Measurements from ENCODE around the gene MEX3A. TPM values are rescaled to one million over a fixed set of nuclear protein-coding genes. Genes with fewer than 3 reads are reported as not detected.

Gene MEX3A
- total RNA-seq, 1 donor from 2014 or later = 37.6 TPM

DNA sequence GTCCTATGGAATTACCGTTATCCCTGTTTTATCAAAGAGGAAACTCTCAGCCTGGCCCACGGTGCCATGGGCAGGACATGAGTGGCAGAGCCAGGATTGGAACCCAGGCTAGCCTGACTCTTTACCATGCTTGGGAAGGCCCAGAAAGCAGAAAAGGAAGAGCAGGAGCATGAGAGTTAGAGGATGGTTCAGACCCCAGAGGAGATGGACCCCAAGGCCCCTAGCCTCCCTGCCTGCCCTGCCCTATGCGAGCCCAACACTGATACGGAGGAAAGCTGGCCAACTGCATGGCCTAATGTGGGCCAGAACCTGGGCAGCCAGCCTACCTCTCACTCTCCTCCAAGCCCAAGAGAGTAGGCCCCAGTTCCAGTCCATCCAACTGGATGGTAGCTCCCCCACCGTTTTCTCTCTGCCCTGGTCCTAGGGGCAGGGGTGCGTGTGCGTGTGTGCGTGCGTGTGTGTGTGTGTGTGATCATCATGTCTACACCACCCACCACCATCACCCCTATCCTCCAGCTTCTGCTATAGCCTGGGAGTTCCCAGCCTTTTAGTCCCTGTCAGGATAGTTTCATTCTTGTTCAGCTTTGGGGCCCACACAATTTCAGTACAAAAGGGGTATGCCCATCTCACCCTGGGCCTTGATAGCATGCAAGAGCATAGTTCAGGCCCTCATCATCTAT is 15.4 kb upstream of the MEX3A start:
- Histone ChIP-seq H3K4me1 (ENCODE audit: insufficient read depth, low read length) (peaks cover 30% of the 10 kb centered on the region), H3K9ac (ENCODE audit: low read length) (peak overlapping the region; percentile 80), H3K4me2 (ENCODE audit: low read length) (peak overlapping the region; percentile 62), H3K79me2 (ENCODE audit: insufficient read depth, low read length) (peaks cover 22% of the 10 kb centered on the region), H3K36me3 (ENCODE audit: insufficient read depth, low read length) (peaks cover 5% of the 10 kb centered on the region), H3K9me3 (ENCODE audit: insufficient read depth, low read depth, low read length) (no peaks in the 10 kb centered on the region), H2AFZ (ENCODE audit: low read depth, low read length) (no peak overlapping the region), H3K27ac (ENCODE audit: low read depth, low read length) (peak overlapping the region; percentile 91), H3K27me3 (ENCODE audit: insufficient read depth, low read length) (no peaks in the 10 kb centered on the region), H3K4me3 (ENCODE audit: insufficient read depth, low read depth, low read length) (no peak overlapping the region), H4K20me1 (ENCODE audit: insufficient read depth, low read length) (peaks cover 5% of the 10 kb centered on the region)
- Mint-ChIP-seq H3K27me3 (ENCODE audit: low read depth, unreplicated experiment) (no peaks in the 10 kb centered on the region), H3K4me1 (ENCODE audit: low read depth, unreplicated experiment) (peaks cover 33% of the 10 kb centered on the region), H3K27ac (ENCODE audit: unreplicated experiment) (peak overlapping the region; percentile 91), H3K4me3 (ENCODE audit: unreplicated experiment) (no peak overlapping the region), H3K36me3 (ENCODE audit: low read depth, unreplicated experiment) (peaks cover 30% of the 10 kb centered on the region), H3K9me3 (ENCODE audit: unreplicated experiment) (no peaks in the 10 kb centered on the region)
- DNase-seq (ENCODE audit: low read depth) = no peak
- no peak for TF ChIP-seq EZH2 (IDR thresholded peaks at IDR 0.05; ENCODE audit: insufficient read depth, low read length)
- TF ChIP-seq, protein P1, sequence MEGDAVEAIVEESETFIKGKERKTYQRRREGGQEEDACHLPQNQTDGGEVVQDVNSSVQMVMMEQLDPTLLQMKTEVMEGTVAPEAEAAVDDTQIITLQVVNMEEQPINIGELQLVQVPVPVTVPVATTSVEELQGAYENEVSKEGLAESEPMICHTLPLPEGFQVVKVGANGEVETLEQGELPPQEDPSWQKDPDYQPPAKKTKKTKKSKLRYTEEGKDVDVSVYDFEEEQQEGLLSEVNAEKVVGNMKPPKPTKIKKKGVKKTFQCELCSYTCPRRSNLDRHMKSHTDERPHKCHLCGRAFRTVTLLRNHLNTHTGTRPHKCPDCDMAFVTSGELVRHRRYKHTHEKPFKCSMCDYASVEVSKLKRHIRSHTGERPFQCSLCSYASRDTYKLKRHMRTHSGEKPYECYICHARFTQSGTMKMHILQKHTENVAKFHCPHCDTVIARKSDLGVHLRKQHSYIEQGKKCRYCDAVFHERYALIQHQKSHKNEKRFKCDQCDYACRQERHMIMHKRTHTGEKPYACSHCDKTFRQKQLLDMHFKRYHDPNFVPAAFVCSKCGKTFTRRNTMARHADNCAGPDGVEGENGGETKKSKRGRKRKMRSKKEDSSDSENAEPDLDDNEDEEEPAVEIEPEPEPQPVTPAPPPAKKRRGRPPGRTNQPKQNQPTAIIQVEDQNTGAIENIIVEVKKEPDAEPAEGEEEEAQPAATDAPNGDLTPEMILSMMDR (IDR thresholded peaks at IDR 0.05; ENCODE audit: insufficient read depth, low read depth, low read length) = no peak
- FAIRE-seq = no peak

DNA sequence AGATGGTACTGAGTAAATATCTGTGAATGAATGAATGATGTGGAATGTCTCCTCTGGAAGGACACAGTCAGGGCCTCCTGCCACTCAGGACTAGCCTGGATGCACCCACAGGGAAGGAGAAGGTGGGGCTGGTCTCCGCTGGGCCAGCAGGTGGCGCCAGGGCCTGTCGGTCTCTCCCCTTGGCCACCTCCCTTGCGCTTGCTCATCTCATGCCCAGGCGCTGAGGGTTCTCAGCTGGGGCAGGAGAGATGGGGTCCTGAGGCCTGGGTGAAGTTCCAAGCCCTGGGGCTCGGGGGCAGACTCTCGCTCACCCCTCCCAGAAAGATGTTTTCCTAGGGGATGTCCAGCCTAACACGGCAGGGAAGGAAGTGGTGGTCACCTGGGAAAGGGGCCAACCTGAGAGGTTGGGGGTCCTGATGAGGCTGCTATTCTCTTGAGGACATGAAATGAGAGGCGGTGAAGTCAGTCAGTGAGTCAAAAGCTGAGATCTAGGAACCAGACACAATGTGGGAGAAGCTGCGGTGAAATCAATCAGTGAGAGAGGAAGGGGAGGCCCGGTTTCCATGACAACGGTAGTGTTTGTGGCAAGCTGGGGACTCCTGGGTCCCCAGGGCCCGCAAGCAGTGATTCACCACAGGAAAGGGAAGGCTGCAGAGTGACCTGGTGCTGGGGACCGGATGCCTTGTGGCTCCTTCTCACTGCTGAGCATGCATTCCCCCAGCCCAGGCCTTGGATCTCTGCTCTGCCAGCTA is 14.6 kb upstream of the MEX3A start:
- H3K36me3 Mint-ChIP-seq (ENCODE audit: low read depth, unreplicated experiment) = peaks cover 32% of the 10 kb centered on the region
- H3K4me3 Mint-ChIP-seq (ENCODE audit: unreplicated experiment) = no peak overlapping the region
- TF ChIP-seq, protein P1 (IDR thresholded peaks at IDR 0.05; ENCODE audit: insufficient read depth, low read depth, low read length) = peak; percentile 90
- TF ChIP-seq EZH2 (IDR thresholded peaks at IDR 0.05; ENCODE audit: insufficient read depth, low read length) = no peak
- Histone ChIP-seq H3K9me3 (ENCODE audit: insufficient read depth, low read depth, low read length) (no peaks in the 10 kb centered on the region), H2AFZ (ENCODE audit: low read depth, low read length) (no peak overlapping the region), H4K20me1 (ENCODE audit: insufficient read depth, low read length) (peaks cover 5% of the 10 kb centered on the region), H3K4me3 (ENCODE audit: insufficient read depth, low read depth, low read length) (no peak overlapping the region), H3K27ac (ENCODE audit: low read depth, low read length) (peak overlapping the region; percentile 91), H3K4me1 (ENCODE audit: insufficient read depth, low read length) (peaks cover 23% of the 10 kb centered on the region), H3K27me3 (ENCODE audit: insufficient read depth, low read length) (no peaks in the 10 kb centered on the region), H3K79me2 (ENCODE audit: insufficient read depth, low read length) (peaks cover 16% of the 10 kb centered on the region), H3K9ac (ENCODE audit: low read length) (peak overlapping the region; percentile 80), H3K36me3 (ENCODE audit: insufficient read depth, low read length) (peaks cover 5% of the 10 kb centered on the region), H3K4me2 (ENCODE audit: low read length) (peak overlapping the region; percentile 62)
- H3K4me1 Mint-ChIP-seq (ENCODE audit: low read depth, unreplicated experiment) = peaks cover 30% of the 10 kb centered on the region
- no peaks in the 10 kb centered on the region for H3K9me3 Mint-ChIP-seq (ENCODE audit: unreplicated experiment)
- DNase-seq (ENCODE audit: low read depth) = peak; percentile 55
- H3K27me3 Mint-ChIP-seq (ENCODE audit: low read depth, unreplicated experiment) = no peaks in the 10 kb centered on the region
- FAIRE-seq = no peak
- peak overlapping the region; percentile 91 for H3K27ac Mint-ChIP-seq (ENCODE audit: unreplicated experiment)

Measured in astrocyte (in vitro differentiated cells and primary cell).